HG02852 (cell line): Measurements from ENCODE around the gene ATCAY.

Experiments used
- ATAC-seq: cut with Tn5 transposase; IDR thresholded peaks from one replicate; pipeline ENCODE4 v1.9.1; 2021; ENCODE audit warnings: mild to moderate bottlenecking, moderate library complexity; ENCODE audit not compliant: unreplicated experiment

ATCAY gene

GRCh38 chr19:3968556-3969434 is 88.3 kb downstream of the ATCAY start:
- ATAC-seq = no peak

GRCh38 chr19:3969435-3970312 is 89.2 kb downstream of the ATCAY start:
- no peak for ATAC-seq

DNA sequence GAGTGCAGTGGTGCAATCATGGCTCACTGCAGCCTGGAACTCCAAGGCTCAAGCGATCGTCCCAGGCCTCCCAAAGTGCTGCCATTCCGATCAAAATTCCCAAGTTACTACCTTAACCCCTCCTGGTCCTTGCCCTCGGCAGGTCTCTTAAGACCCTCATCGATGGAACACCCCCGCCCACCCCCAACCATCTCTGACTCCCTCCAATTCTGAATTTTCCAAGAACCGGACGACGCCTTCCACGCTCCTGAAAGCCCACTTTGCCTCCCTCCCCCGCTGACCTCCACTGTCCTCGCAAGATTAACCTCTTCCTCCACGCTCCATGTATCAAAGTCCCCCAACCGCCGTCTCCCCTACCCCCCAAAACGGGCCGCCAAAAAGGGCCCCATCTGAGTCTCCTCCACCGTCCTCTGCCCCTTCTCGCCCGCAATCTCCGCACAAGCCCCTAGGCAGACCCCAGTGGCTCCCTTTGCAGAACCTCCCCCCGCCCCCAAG is 89.9 kb downstream of the ATCAY start:
- ATAC-seq = no peak

DNA sequence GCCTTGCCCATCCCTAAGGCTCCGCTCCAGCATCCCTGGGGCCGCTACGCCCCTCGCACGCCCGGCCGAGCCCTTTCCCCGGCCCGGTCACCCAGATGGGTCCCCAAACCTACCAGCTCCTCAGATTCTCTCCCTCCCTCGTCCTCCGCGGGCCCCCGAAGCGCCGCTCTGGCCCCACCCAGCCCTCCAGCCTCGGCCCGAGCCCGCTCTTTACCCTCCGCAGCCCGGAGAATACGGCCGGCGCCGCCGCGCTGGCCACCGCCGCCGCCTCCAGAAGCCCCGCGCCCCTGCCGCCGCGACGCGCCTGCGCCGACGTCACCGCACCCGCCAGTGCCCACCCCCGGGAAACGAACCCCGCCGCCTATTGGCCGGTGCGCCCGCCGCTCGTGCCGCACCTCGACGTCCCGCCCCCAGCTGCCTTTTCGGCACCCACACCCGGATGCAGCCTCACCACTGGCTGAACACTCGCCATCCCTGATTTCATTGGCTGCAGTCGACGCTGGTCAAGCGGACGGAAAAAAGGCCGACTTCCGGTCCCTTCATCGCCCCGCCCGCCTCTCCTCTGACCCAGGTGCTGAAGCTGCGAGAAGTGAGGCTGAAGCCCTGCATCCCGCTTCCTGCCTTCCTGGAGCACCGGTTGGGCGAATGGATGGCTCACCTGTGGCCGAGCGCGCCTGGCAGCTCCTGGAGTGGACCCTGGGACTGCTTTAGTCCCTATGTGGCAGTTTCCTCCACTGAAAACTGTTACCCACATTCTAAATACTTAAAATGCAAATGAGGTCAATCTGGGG is 90.5 kb downstream of the ATCAY start, which contains the start of gene DAPK3:
Gene DAPK3, minus strand, starts transcription at position 292 of the 791 bp plus-strand sequence. CDS start 1,364 bp downstream, outside the sequence.
- ATAC-seq = peak; percentile 90

DNA sequence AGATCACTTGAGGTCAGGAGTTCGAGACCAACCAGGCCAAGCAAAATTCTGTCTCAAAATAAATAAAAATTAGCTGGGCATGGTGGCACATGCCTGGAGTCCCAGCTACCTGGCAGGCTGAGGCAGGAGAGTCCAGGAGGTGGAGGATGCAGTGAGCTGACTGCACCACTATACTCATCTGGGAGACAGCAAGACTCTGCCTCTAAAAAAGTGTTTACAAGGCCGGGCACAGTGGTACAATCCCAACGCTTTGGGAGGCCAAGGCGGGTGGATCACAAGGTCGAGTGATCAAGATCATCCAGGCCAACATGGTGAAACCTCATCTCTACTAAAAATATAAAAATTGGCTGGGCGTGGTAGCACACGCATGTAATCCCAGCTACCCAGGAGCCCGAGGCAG is 94.7 kb downstream of the ATCAY start:
- ATAC-seq = no peak

- no peak for ATAC-seq
Measured at GRCh38 chr19:3975637-3976087, 95.2 kb downstream of the ATCAY start.

DNA sequence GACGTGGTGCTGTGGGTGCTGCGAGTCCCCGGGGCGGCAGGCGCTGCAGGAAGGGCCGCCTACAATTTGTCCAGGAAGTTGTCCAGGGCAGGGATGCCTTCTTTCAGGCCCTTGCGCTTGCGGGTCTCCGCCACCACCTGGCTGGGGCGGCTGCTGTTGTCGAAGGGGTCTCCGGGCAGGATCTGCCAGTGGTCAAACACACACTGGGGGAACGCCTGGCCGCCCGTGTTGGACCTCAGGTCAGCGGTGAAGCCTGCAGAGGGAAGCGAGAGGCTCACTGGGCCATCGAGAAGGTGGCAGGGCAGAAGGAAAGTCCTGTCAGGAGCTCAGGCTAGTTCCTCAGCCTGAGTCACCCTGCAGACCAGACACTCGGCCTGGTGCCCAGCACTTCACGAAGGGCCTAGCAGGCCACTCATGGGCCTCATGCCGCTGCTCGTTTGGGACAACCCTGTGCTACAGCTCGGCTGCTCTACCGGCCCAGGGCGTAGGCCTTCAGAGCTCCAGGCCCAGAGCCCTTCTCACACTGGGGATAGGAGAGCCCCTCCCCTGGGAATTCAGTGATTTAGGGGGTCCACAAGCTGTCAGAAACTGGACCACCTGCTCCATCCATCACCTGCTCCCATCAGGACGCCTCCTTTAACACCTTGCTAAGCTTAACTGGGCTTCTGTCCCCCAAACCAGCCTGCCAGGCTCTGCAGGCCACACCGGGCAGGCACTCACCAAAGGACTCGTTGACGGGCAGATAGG is 96.2 kb downstream of the ATCAY start:
- ATAC-seq = no peak
